Mucosa of descending colon (tissue), 3 donors: ENCODE results near the gene PCOLCE2. TPM values are rescaled to one million over a fixed set of nuclear protein-coding genes. Genes with fewer than 3 reads are reported as not detected.

ENCODE experiments used
- ATAC-seq: fragments of 200-7000 bp; cut with Tn5 transposase; one replicate; pipeline ENCODE4 v1.9.1; 2020; ENCODE audit warnings: mild to moderate bottlenecking, moderate library complexity
- DNase-seq, 3 donors: peaks; one replicate each; pipeline ENCODE4 v3.0.0-alpha.2; 2020
- H3K36me3 ChIP-seq: fragments of 200-600 bp; one replicate; pipeline ENCODE4 v1.8.0; 2021; ENCODE audit warnings: low read depth, mild to moderate bottlenecking
- H3K4me1 ChIP-seq: fragments of 200-600 bp; one replicate; pipeline ENCODE4 v1.8.0; 2021; ENCODE audit warnings: low read depth, mild to moderate bottlenecking
- H3K4me3 ChIP-seq: fragments of 200-600 bp; one replicate; pipeline ENCODE4 v1.8.0; 2021; ENCODE audit warnings: mild to moderate bottlenecking
- H3K9me3 ChIP-seq: fragments of 200-600 bp; one replicate; pipeline ENCODE4 v1.8.0; 2021; ENCODE audit warnings: mild to moderate bottlenecking
- intact Hi-C, 2 donors: fragments of 100-400 bp; cut with DNase I in 1 of 2; cut with micrococcal nuclease in 1 of 2; formaldehyde crosslinking; loops; one replicate each; pipeline versions ENCODE4 v1.11.0 to v1.11.1; 2022; cut with DNase I, micrococcal nuclease
- total RNA-seq, 3 donors: library from RNA; stranded (reverse); fragmentation: NEBNext Ultra II Directional in 2 of 3; extraction: Animal tissue kit (Norgen Biotek cat#: 25700) in 2 of 3; gene quantifications; one replicate each; pipeline versions ENCODE4 v1.2.1 to v1.2.4, GENCODE V29; 2021 to 2023
- TF ChIP-seq, protein P1 (sequence below): fragments of 200-600 bp; IDR thresholded peaks from one replicate; pipeline ENCODE4 v1.8.0; 2022; ENCODE audit warnings: antibody characterized with exemption, mild to moderate bottlenecking
- donor health status: DM: no; HTN: no; CAD: no; lungs with moderate emphysema.
- donor health status: DM: no; HTN: no; CAD: no.
- donor health status: DM: no; HTN: yes; CAD: no.

Gene PCOLCE2
- total RNA-seq, 3 donors from 2014 or later = 1.5 to 8.4 (median 2.3) TPM

DNA sequence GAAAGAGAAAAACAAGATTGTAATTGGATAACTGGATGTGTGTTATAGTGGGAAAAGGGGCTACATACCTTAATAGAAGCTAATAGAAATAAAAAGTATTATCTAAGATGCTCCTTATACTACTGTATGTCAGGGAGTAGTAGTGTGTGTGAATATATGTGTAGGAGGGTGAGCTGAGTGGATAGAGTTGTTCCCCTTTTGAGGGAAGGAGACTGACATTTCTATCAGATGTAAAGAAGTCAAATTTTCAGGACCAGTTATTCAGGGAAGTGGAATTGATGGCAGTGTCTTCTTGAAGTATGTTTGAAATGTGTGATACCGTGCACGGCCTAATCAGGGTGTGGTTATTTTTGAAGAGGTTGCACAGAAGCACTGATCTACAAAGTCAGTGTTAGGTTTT lies 49.1 kb downstream of the PCOLCE2 start:
- H3K36me3 ChIP-seq = no peaks in the 10 kb centered on the region
- TF ChIP-seq, protein P1, sequence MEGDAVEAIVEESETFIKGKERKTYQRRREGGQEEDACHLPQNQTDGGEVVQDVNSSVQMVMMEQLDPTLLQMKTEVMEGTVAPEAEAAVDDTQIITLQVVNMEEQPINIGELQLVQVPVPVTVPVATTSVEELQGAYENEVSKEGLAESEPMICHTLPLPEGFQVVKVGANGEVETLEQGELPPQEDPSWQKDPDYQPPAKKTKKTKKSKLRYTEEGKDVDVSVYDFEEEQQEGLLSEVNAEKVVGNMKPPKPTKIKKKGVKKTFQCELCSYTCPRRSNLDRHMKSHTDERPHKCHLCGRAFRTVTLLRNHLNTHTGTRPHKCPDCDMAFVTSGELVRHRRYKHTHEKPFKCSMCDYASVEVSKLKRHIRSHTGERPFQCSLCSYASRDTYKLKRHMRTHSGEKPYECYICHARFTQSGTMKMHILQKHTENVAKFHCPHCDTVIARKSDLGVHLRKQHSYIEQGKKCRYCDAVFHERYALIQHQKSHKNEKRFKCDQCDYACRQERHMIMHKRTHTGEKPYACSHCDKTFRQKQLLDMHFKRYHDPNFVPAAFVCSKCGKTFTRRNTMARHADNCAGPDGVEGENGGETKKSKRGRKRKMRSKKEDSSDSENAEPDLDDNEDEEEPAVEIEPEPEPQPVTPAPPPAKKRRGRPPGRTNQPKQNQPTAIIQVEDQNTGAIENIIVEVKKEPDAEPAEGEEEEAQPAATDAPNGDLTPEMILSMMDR = no peak
- ATAC-seq = no peak
- no peak overlapping the region for H3K4me3 ChIP-seq
- no peak for DNase-seq
- no peaks in the 10 kb centered on the region for H3K9me3 ChIP-seq
- H3K4me1 ChIP-seq = no peaks in the 10 kb centered on the region
- intact Hi-C loops = no loop called here

DNA sequence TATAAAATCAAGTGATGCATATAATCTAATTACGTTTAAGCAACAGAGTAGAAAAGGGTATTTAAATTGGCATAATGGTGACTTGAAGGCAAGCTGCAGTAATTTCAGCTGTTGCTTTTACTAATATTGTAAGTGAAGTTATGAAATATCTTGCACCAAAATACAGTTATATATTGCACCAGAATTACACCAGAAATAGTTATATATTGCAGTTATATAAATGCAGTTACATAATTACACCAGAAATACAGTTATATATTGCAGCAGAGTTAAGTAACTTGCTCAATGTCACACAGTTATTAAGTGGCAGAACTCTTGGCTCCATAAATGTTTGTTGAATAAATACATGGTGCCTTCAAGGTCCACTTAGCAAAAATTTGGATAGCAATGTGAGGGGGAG lies 51.4 kb downstream of the PCOLCE2 start:
- intact Hi-C loops = no loop called here
- Histone ChIP-seq H3K4me1 (no peaks in the 10 kb centered on the region), H3K36me3 (no peaks in the 10 kb centered on the region), H3K4me3 (no peak overlapping the region), H3K9me3 (no peaks in the 10 kb centered on the region)
- no peak for DNase-seq
- ATAC-seq = no peak
- TF ChIP-seq, protein P1 = no peak

DNA sequence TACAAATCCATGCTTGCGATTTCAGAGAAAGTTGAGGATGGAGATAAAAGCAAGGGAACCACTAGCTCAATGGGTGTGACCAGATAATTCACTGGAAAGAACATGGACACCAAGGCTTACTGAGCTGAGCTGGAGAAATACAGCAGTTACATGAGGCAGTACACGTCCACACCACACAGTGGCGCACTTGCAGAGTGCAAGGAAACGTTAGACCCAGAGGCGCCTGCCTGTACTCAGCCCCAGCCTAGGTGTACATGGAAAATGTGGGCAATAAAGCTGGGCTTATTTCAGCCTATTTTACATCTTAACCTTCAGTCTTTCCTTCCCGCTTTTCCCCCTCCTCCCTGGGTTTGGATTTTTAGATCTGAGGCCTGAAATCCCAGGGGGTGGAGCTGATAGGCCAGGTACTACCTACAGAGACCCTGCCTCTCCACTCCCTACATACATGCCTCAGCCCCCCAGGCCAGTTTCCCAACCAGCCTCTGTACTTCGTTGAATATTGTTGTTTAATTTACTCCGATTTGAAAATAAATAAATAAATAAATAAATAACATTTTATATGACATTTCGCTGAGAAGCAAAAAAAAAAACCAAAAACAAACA lies 60.1 kb downstream of the PCOLCE2 start:
- TF ChIP-seq, protein P1 = peak; percentile 72
- Histone ChIP-seq H3K4me3 (no peak overlapping the region), H3K4me1 (no peaks in the 10 kb centered on the region), H3K9me3 (no peaks in the 10 kb centered on the region), H3K36me3 (no peaks in the 10 kb centered on the region)
- peak; percentile 99 for ATAC-seq
- intact Hi-C loops = no loop called here
- peak; percentile 70 to 93 (median 86) for DNase-seq

- no peaks in the 10 kb centered on the region for H3K4me1 ChIP-seq
Observed at GRCh38 chr3:142819179-142819578, 69.7 kb downstream of the PCOLCE2 start.

DNA sequence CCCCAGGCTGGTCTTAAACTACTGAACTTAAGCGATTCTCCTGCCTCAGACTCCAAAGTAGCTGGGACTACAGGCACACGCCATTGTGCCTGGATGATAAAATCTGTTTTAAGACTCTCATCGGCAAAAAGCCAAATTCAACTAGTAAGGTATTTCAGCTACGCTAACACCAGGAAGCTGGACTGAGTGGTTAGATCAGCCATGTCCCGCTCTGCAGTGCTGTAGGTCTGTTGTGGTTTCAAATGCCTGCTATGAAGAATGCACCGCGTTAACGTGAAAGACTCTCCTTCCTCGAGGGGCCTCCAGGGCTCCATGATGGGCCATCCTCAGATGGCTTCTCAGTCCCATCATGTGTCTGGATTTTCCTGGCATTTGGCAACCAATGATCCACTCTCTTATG lies 70.2 kb downstream of the PCOLCE2 start:
- no peaks in the 10 kb centered on the region for H3K4me1 ChIP-seq
- no peak overlapping the region for H3K4me3 ChIP-seq
- H3K9me3 ChIP-seq = no peaks in the 10 kb centered on the region
- TF ChIP-seq, protein P1 = no peak
- ATAC-seq (no peak), DNase-seq (no peak)
- no peaks in the 10 kb centered on the region for H3K36me3 ChIP-seq
- intact Hi-C loops = no loop called here

More at GRCh38 chr3:142819179-142819578, 69.7 kb downstream of the PCOLCE2 start:
- H3K9me3 ChIP-seq = no peaks in the 10 kb centered on the region
- ATAC-seq (no peak), DNase-seq (no peak)
- no peaks in the 10 kb centered on the region for H3K36me3 ChIP-seq
- no peak overlapping the region for H3K4me3 ChIP-seq
- intact Hi-C loops = no loop called here
- TF ChIP-seq, protein P1 = no peak

- Histone ChIP-seq H3K4me3 (no peak overlapping the region), H3K9me3 (no peaks in the 10 kb centered on the region), H3K4me1 (no peaks in the 10 kb centered on the region), H3K36me3 (no peaks in the 10 kb centered on the region)
- ATAC-seq = no peak
- intact Hi-C loops = no loop called here
- TF ChIP-seq, protein P1 = no peak
- DNase-seq = no peak
Observed at GRCh38 chr3:142817897-142818296, 71.0 kb downstream of the PCOLCE2 start.
